ENCODE measurements around the gene ACOT11.

ACOT11 gene

GRCh38 chr1:54610048-54610447, 62.0 kb downstream of the ACOT11 start:
- no peak for TF ChIP-seq SPI1 (IDR thresholded peaks at IDR 0.05; ENCODE audit: borderline replicate concordance, low read depth)
- no peak for TF ChIP-seq REST (IDR thresholded peaks at IDR 0.05; ENCODE audit: insufficient replicate concordance, low read depth)
- no peak for TF ChIP-seq POLR2AphosphoS5 (IDR thresholded peaks at IDR 0.05; ENCODE audit: low read depth)
- no peak for TF ChIP-seq CTCF (IDR thresholded peaks at IDR 0.05; ENCODE audit: insufficient read depth, low read length)
- TF ChIP-seq GABPA (IDR thresholded peaks at IDR 0.05; ENCODE audit: low read depth): no peak

GRCh38 chr1:54610601-54611580, 62.9 kb downstream of the ACOT11 start:
- Histone ChIP-seq H3K4me3 (replicated peaks; ENCODE audit: insufficient read depth, low read length) (no peak overlapping the region), H3K27me3 (ENCODE audit: insufficient read depth, poor library complexity, severe bottlenecking) (no peaks in the 10 kb centered on the region), H3K27ac (replicated peaks) (no peak overlapping the region)
- no peak for DNase-seq (ENCODE audit: low read depth in 1 of 2, low spot score in 1 of 2)
- no peak for TF ChIP-seq GABPA (IDR thresholded peaks at IDR 0.05; ENCODE audit: low read depth)
- TF ChIP-seq SPI1 (IDR thresholded peaks at IDR 0.05; ENCODE audit: borderline replicate concordance, low read depth): no peak
- no peak for TF ChIP-seq REST (IDR thresholded peaks at IDR 0.05; ENCODE audit: insufficient replicate concordance, low read depth)
- no peak for TF ChIP-seq POLR2AphosphoS5 (IDR thresholded peaks at IDR 0.05; ENCODE audit: low read depth)
- TF ChIP-seq CTCF (IDR thresholded peaks at IDR 0.05; ENCODE audit: insufficient read depth, low read length): no peak

More at GRCh38 chr1:54610048-54610447, 62.0 kb downstream of the ACOT11 start:
- Histone ChIP-seq H3K4me3 (replicated peaks; ENCODE audit: insufficient read depth, low read length) (no peak overlapping the region), H3K27ac (replicated peaks) (no peak overlapping the region), H3K27me3 (ENCODE audit: insufficient read depth, poor library complexity, severe bottlenecking) (no peaks in the 10 kb centered on the region)
- no peak for DNase-seq (ENCODE audit: low read depth in 1 of 2, low spot score in 1 of 2)

- TF ChIP-seq POLR2AphosphoS5 (IDR thresholded peaks at IDR 0.05; ENCODE audit: low read depth) (no peak), CTCF (IDR thresholded peaks at IDR 0.05; ENCODE audit: insufficient read depth, low read length) (no peak), SPI1 (IDR thresholded peaks at IDR 0.05; ENCODE audit: borderline replicate concordance, low read depth) (no peak), REST (IDR thresholded peaks at IDR 0.05; ENCODE audit: insufficient replicate concordance, low read depth) (no peak), GABPA (IDR thresholded peaks at IDR 0.05; ENCODE audit: low read depth) (no peak)
- no peak for DNase-seq (ENCODE audit: low read depth in 1 of 2, low spot score in 1 of 2)
- no peak overlapping the region for H3K27ac ChIP-seq (replicated peaks)
- H3K4me3 ChIP-seq (replicated peaks; ENCODE audit: insufficient read depth, low read length): no peak overlapping the region
- no peaks in the 10 kb centered on the region for H3K27me3 ChIP-seq (ENCODE audit: insufficient read depth, poor library complexity, severe bottlenecking)
Observed at GRCh38 chr1:54611621-54612020, 63.6 kb downstream of the ACOT11 start.

All from HL-60 (cell line).